ENCODE measurements around the gene TMEM26.

- TF ChIP-seq POLR2A (IDR thresholded peaks at IDR 0.05), result no peak
- no peak for TF ChIP-seq CTCF (IDR thresholded peaks at IDR 0.05)
Measured at GRCh38 chr10:61460835-61461234, 7.7 kb upstream of the TMEM26 start.

Measured in suprapubic skin (tissue), 3 donors.